Lower leg skin (tissue), 4 donors: Measurements from ENCODE around the gene KMT5B. TPM values are rescaled to one million over a fixed set of nuclear protein-coding genes. Genes with fewer than 3 reads are reported as not detected.

Experiments
- DNase-seq, 2 donors: peaks; one replicate each; pipeline ENCODE4 v3.0.0-alpha.2; 2019; ENCODE audit warnings: low spot score in 2 of 2
- H3K4me3 ChIP-seq: fragments of 200-600 bp; sonication (generic); 2 replicates; pipeline ENCODE4 v1.5.1; 2017; ENCODE audit warnings: mild to moderate bottlenecking, low read depth; ENCODE audit not compliant: poor library complexity, severe bottlenecking
- CTCF ChIP-seq, 3 donors: fragments of 450-650 bp; IDR thresholded peaks; one replicate each; pipeline ENCODE4 v1.5.1; 2016; ENCODE audit warnings: antibody characterized with exemption in 3 of 3, mild to moderate bottlenecking in 3 of 3, moderate library complexity in 2 of 3
- POLR2A ChIP-seq, 2 donors: fragments of 450-650 bp; IDR thresholded peaks; one replicate each; pipeline ENCODE4 v1.6.1; 2016 to 2017; ENCODE audit warnings: antibody characterized with exemption in 2 of 2, mild to moderate bottlenecking in 1 of 2, moderate library complexity in 1 of 2
- WGBS, 2 donors: methylation state at CpG; one replicate each; pipeline ENCODE4 v1.1.5; 2018; 5-methylcytosine and 5-hydroxymethylcytosine counted together
- intact Hi-C: fragments of 100-400 bp; cut with DNase I; formaldehyde crosslinking; loops from one replicate; pipeline ENCODE4 v1.15.0; 2023; ENCODE audit warnings: low total_unique reads
- total RNA-seq, 4 donors: library from RNA; depleted of rRNA; stranded (reverse); fragments of >200 nt; gene quantifications; one replicate each; pipeline ENCODE4 v1.1.0, GENCODE V29; 2016

The KMT5B gene
- total RNA-seq, 4 donors from 2014 or later, result 26.3 to 34.9 (median 34.0) TPM

- TF ChIP-seq CTCF (IDR thresholded peaks at IDR 0.05) (no peak), POLR2A (IDR thresholded peaks at IDR 0.05) (no peak)
- no peak for DNase-seq
- no peak overlapping the region for H3K4me3 ChIP-seq
- intact Hi-C loops, result no loop called here
- WGBS, 2 donors, result 92 to 93% methylated on average over 2 of the region's 2 CpGs
These were observed 48.7 kb downstream of the KMT5B start for GRCh38 chr11:68164437-68164836.

- TF ChIP-seq POLR2A (IDR thresholded peaks at IDR 0.05) (no peak), CTCF (IDR thresholded peaks at IDR 0.05) (no peak)
- H3K4me3 ChIP-seq, result no peak overlapping the region
- intact Hi-C loops, result no loop called here
- 62 to 78% methylated on average over 11 of the region's 11 CpGs for WGBS, 2 donors
- DNase-seq, result no peak
These were observed 49.4 kb downstream of the KMT5B start for GRCh38 chr11:68163691-68164090.

GRCh38 chr11:68160100-68160695 is 52.9 kb downstream of the KMT5B start:
- intact Hi-C loops, result no loop called here
- no peak overlapping the region for H3K4me3 ChIP-seq
- no peak for TF ChIP-seq POLR2A (IDR thresholded peaks at IDR 0.05)
- TF ChIP-seq CTCF (IDR thresholded peaks at IDR 0.05), result no peak
- DNase-seq, result no peak
- 77 to 83% methylated on average over 7 of the region's 7 CpGs for WGBS, 2 donors

- WGBS, 2 donors, result 69 to 71% methylated on average over 6 of the region's 6 CpGs
- no peak for TF ChIP-seq POLR2A (IDR thresholded peaks at IDR 0.05)
- TF ChIP-seq CTCF (IDR thresholded peaks at IDR 0.05), result no peak
- intact Hi-C loops, result no loop called here
- H3K4me3 ChIP-seq, result no peak overlapping the region
- DNase-seq, result no peak
These were observed 53.4 kb downstream of the KMT5B start for GRCh38 chr11:68159665-68160064.

GRCh38 chr11:68159161-68159560 is 53.9 kb downstream of the KMT5B start:
- H3K4me3 ChIP-seq, result no peak overlapping the region
- WGBS, 2 donors, result 80 to 86% methylated on average over 9 of the region's 9 CpGs
- intact Hi-C loops, result no loop called here
- TF ChIP-seq CTCF (IDR thresholded peaks at IDR 0.05), result no peak
- no peak for TF ChIP-seq POLR2A (IDR thresholded peaks at IDR 0.05)
- no peak for DNase-seq

GRCh38 chr11:68158580-68158979 is 54.5 kb downstream of the KMT5B start:
- no peak overlapping the region for H3K4me3 ChIP-seq
- TF ChIP-seq CTCF (IDR thresholded peaks at IDR 0.05), result no peak
- TF ChIP-seq POLR2A (IDR thresholded peaks at IDR 0.05), result no peak
- intact Hi-C loops, result no loop called here
- DNase-seq, result no peak
- 92 to 93% methylated on average over 14 of the region's 14 CpGs for WGBS, 2 donors
